Lower leg skin (tissue), 4 donors: ENCODE data around the gene MYT1. TPM values are rescaled to one million over a fixed set of nuclear protein-coding genes. Genes with fewer than 3 reads are reported as not detected.

Source experiments
- DNase-seq, 2 donors: peaks; one replicate each; pipeline ENCODE4 v3.0.0-alpha.2; 2019; ENCODE audit warnings: low spot score in 2 of 2
- H3K4me3 ChIP-seq: fragments of 200-600 bp; sonication (generic); 2 replicates; pipeline ENCODE4 v1.5.1; 2017; ENCODE audit warnings: mild to moderate bottlenecking, low read depth; ENCODE audit not compliant: poor library complexity, severe bottlenecking
- POLR2A ChIP-seq, 2 donors: fragments of 450-650 bp; IDR thresholded peaks; one replicate each; pipeline ENCODE4 v1.6.1; 2016 to 2017; ENCODE audit warnings: antibody characterized with exemption in 2 of 2, mild to moderate bottlenecking in 1 of 2, moderate library complexity in 1 of 2
- WGBS, 2 donors: methylation state at CpG; one replicate each; pipeline ENCODE4 v1.1.5; 2018; 5-methylcytosine and 5-hydroxymethylcytosine counted together
- intact Hi-C: fragments of 100-400 bp; cut with DNase I; formaldehyde crosslinking; loops from one replicate; pipeline ENCODE4 v1.15.0; 2023; ENCODE audit warnings: low total_unique reads
- total RNA-seq, 4 donors: library from RNA; depleted of rRNA; stranded (reverse); fragments of >200 nt; gene quantifications; one replicate each; pipeline ENCODE4 v1.1.0, GENCODE V29; 2016
- TF ChIP-seq, protein P1 (sequence below), 3 donors: fragments of 450-650 bp; IDR thresholded peaks; one replicate each; pipeline ENCODE4 v1.5.1; 2016; ENCODE audit warnings: antibody characterized with exemption in 3 of 3, mild to moderate bottlenecking in 3 of 3, moderate library complexity in 2 of 3

The MYT1 gene
- total RNA-seq, 4 donors from 2014 or later, result 0.26 TPM; not detected in 3

- no peak overlapping the region for H3K4me3 ChIP-seq
- WGBS, 2 donors, result 58 to 62% methylated on average over 7 to 9 of the region's 9 CpGs
Measured at GRCh38 chr20:64158346-64159285, 5.6 kb upstream of the MYT1 start.

GRCh38 chr20:64159286-64159680 is 5.0 kb upstream of the MYT1 start:
- WGBS, 2 donors, result 71 to 86% methylated on average over 8 of the region's 8 CpGs
- no peak for TF ChIP-seq POLR2A (IDR thresholded peaks at IDR 0.05)
- TF ChIP-seq, protein P1, sequence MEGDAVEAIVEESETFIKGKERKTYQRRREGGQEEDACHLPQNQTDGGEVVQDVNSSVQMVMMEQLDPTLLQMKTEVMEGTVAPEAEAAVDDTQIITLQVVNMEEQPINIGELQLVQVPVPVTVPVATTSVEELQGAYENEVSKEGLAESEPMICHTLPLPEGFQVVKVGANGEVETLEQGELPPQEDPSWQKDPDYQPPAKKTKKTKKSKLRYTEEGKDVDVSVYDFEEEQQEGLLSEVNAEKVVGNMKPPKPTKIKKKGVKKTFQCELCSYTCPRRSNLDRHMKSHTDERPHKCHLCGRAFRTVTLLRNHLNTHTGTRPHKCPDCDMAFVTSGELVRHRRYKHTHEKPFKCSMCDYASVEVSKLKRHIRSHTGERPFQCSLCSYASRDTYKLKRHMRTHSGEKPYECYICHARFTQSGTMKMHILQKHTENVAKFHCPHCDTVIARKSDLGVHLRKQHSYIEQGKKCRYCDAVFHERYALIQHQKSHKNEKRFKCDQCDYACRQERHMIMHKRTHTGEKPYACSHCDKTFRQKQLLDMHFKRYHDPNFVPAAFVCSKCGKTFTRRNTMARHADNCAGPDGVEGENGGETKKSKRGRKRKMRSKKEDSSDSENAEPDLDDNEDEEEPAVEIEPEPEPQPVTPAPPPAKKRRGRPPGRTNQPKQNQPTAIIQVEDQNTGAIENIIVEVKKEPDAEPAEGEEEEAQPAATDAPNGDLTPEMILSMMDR (IDR thresholded peaks at IDR 0.05), result no peak
- no peak for DNase-seq
- intact Hi-C loops, result no loop called here
- H3K4me3 ChIP-seq, result no peak overlapping the region

More at GRCh38 chr20:64158346-64159285, 5.6 kb upstream of the MYT1 start:
- intact Hi-C loops, result no loop called here
- TF ChIP-seq POLR2A (IDR thresholded peaks at IDR 0.05), result no peak
- TF ChIP-seq, protein P1 (IDR thresholded peaks at IDR 0.05), result no peak
- DNase-seq, result no peak

GRCh38 chr20:64159711-64160110 is 4.5 kb upstream of the MYT1 start:
- 54 to 62% methylated on average over 7 of the region's 7 CpGs for WGBS, 2 donors
- H3K4me3 ChIP-seq, result no peak overlapping the region
- intact Hi-C loops, result no loop called here
- DNase-seq, result no peak
- TF ChIP-seq POLR2A (IDR thresholded peaks at IDR 0.05), result no peak
- TF ChIP-seq, protein P1 (IDR thresholded peaks at IDR 0.05), result no peak

GRCh38 chr20:64160118-64160517 is 4.1 kb upstream of the MYT1 start:
- WGBS, 2 donors, result 44 to 58% methylated on average over 5 of the region's 5 CpGs
- intact Hi-C loops, result no loop called here
- DNase-seq, result no peak
- H3K4me3 ChIP-seq, result no peak overlapping the region
- TF ChIP-seq, protein P1 (IDR thresholded peaks at IDR 0.05), result no peak
- TF ChIP-seq POLR2A (IDR thresholded peaks at IDR 0.05), result no peak

DNA sequence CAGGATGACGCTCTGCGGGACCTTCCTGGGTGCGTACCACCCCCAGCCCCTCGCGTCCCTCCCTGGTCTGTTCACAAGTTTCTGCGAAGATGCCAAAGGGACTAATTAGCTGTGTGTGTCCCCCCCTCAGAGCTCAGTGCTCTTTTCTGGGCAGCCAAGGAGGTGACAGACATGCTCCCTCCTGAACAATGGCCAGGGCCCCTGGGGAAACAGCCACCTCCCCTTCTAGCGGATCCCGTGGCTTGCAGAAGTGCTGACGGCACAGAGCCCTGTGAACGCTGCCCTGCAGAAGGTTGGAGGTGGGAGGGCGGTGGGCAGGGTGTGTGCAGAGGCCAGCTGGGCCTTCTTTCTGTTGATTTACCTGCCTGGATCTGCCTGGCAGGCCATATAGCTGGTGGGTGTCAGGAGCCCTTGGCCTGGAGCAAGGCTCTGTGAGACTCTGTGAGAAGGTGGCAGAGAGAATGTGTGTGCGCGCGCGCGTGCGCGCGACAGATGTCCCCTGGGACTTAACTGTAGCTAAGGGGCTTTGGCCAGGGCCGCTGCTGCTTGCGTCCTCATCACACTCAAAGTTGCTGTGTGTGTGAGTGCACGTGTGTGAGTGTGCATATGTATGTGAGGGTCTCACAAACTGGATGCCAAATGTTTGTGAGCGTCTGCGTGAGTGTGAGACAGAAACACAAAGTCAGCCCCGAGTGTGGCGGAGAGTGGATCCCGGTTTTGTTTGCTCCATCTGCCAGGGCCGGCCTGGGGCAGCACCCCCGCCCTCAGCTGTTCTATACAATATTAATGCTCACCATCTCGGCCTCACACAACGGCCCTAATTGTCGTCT is 3.5 kb upstream of the MYT1 start:
- no peak for DNase-seq
- TF ChIP-seq POLR2A (IDR thresholded peaks at IDR 0.05), result no peak
- TF ChIP-seq, protein P1 (IDR thresholded peaks at IDR 0.05), result no peak
- intact Hi-C loops, result no loop called here
- WGBS, 2 donors, result 58 to 60% methylated on average over 30 to 32 of the region's 32 CpGs
- no peak overlapping the region for H3K4me3 ChIP-seq
